ENCODE data around the gene MAP1LC3C.
"Not testable (repeated sequence)": the region's sequence is repeated elsewhere in the genome, so short reads cannot be mapped to it uniquely, and the experiment has no call there.

The MAP1LC3C gene

DNA sequence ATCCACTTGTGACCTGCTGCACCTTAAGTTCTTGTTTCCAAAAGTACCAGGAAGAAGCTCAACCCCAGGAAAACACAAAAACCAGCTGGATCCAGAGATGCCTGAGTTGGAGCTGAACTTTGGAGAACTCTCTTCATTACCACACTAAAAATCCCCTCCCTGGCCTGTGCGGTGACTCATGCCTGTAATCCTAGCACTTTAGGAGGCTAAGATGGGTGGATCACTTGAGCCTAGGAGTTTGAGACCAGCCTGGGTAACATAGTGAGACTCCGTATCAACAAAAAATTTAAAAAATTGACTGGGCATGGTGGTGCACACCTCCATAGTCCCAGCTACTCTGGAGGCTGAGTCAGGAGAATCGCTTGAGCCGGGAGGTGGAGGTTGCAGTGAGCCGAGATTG, 6.2 kb downstream of the MAP1LC3C start:
- DNase-seq (ENCODE audit: low read depth): no peak

DNA sequence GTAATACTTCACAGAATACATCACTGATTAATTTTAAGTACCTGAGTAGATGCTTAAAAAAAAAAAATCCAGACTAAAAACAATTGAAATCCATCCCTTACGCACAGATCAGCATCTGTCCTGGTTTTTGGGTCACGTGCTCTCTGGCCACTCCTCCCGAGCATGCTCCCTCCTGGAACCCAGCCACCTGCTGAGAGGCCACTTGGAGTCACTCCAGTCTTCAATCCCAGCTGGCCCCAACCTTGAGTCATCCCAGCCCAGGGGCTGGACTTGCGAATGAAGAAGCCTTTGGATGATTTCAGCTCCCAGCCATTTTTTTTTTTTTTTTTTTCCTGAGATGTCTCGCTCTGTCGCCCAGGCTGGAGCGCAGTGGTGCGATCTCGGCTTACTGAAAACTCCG, 8.9 kb downstream of the MAP1LC3C start:
- DNase-seq (ENCODE audit: low read depth): no peak

DNA sequence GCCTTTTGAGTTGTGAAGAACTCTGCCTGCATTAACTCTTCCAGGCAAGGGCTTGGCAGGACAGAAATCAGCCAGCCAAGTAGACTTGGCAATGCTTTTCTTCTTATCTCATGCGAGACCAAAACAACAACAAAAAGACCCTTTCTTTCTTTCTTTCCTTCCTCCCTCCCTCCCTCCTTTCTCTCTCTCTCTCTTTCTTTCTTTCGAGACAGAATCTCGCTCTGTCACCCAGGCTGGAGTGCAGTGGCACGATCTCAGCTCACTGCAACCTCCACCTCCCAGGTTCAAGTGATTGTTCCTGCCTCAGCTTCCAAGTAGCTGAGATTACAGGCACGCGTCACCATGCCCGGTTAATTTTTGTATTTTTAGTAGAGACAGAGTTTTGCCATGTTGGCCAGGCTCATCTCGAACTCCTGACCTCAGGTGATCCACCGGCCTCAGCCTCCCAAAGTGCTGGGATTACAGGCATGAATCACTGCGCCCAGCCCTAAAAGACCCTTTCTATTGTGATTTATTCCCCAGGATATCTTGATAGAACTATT, 10.4 kb downstream of the MAP1LC3C start:
- DNase-seq (ENCODE audit: low read depth): not testable (repeated sequence)

DNA sequence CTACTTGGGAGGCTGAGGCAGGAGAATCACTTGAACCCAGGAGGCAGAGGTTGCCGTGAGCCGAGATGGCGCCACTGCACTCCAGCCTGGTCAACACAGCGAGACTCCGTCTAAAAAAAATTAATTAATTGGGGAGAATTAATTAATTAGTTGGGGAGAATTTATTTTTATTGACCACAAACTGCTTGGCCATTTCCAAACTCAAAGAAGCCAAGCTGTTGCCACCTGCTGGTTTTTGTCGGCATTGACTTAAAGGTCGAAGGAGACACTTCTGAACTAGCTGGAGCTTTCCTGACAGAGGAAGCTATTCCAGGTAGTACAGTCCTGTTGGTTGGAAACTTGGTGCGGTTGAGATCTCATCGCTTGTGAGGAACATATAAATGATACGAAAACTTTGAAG, 13.1 kb downstream of the MAP1LC3C start:
- DNase-seq (ENCODE audit: low read depth): no peak

DNA sequence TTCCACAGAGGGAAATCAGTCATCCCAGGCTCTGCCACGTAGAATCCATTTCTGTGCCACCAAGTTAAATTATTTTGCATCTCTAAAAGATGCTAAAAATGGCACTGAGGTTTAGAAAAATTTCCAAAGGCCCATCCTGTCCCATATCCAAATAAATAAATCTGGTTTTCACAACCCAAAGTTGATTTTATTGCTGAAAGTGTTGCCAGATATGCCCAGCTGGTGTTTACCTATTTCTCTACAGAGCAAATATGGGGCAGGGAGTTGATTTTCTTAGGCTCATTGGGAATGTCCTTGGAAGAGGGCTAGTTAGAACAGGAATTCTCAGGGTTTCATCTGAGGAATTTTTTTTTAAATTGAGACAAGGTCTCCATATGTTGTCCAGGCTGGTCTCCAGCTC, 19.0 kb downstream of the MAP1LC3C start:
- no peak for DNase-seq (ENCODE audit: low read depth)

DNA sequence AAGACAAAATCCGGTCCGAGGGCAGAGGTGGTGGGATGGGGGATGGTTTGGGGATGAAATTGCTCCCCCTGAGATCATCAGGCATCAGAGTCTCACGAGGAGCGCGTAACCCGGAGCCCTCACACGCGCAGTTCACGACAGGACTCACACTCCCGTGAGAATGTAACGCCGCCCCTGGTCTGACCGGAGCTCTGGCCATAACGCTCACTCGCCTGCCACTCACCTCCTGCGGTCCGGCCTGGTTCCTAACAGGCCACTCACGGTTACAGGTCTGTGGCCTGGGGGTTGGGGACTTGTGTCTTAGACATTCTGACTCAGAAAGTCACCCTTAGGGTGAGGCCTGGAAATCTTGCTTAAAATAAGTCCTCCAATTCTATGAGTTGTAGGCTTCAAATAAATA, 19.8 kb downstream of the MAP1LC3C start:
- DNase-seq (ENCODE audit: low read depth): no peak

DNA sequence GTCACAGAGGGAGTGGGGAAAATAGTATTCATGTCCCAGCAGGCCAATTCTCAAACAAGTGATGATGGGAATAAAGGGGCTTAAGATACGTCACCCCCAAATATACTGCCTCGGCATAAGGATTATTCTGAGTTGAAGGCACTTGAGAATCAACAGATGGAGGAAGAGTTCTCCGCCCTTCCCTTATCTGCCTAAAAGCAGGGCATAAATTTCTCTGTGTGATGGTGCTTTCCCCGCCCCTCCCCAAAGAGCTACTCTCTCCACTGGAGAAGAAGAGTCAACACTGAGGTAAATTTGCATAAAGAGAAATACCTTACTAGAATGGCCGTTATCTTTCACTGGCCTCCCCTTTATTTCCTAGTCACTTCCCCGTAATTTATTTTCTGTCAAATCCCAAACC, 22.7 kb downstream of the MAP1LC3C start:
- DNase-seq (ENCODE audit: low read depth): no peak

DNA sequence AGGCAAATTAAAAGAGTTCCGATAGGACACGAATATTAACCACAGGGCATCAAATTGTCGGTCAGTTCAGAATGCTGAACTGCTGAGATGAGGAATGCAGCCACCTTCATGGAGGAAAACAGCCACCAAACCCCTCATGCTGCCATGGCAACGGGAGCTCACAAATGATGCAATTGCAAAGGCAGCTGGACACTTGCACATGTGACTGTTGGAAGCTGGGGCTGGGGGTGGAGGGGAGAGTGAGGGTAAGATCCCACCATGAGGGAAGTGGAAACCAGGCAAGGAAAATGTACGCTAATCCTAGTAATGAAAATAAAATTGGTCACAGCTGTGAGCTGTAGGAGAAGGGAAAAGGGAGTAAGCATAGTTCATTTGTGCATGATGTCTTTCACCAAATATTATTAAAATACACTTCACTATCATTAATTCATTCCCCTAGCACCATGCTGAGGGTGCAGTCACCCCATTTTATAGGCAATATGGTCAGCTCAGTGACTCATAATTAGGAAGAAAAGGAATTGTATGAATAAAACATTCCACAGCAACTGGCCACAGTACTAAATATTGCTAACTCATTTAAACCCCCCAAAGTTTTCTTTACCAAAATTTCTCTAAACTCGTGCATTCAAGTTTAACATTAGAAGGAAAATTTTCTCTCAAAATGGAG, 26.1 kb downstream of the MAP1LC3C start:
- DNase-seq (ENCODE audit: low read depth): no peak

DNA sequence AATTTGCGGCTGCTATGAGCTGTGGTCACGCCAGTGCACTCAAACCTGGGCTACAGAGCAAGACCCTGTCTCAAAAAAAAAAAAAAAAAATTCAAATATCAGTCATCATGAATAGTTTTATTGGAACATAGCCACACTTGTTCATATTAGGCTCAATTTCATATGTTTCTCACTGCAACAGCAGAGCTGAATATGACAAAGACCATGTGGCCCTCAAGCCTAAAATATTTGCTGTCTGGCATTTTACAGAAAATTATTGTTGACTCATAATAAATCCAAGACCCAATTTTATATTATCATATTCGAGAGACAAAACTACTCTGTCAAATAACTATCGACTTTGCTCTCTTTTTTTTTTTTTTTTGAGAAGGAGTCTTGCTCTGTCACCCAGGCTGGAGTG, 30.3 kb downstream of the MAP1LC3C start:
- no peak for DNase-seq (ENCODE audit: low read depth)

DNA sequence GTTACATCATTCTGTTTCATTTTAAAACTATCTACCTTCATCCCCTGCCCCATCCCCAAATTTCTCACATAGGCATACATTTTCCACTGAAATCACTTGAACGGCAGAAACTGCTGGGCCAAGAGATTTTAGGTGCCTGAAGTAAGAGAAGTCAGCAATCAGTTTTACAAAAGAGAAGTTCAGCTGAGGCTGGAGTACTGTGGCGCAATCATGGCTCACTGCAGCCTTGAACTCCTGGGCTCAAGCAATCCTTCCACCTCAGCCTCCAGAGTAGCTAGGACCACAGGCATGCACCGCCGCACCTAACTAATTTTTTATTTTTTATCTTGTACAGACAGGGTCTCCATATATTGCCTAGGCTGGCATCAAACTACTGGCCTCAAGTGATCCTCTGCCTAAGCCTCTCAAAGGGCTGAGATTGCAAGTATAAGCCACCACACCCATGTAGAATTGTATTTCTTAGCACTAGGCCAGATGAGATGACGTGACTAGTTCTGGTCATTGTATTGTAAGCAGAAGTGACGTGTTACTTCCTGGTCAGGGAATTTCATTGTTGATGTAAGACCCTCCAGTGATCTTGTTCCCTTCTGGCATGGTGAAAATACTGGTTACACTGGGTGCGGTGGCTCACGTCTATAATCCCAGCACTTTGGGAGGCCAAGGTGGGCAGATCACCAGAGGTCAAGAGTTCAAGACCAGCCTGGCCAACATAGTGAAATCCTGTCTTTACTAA, 34.2 kb downstream of the MAP1LC3C start:
- no peak for DNase-seq (ENCODE audit: low read depth)

DNA sequence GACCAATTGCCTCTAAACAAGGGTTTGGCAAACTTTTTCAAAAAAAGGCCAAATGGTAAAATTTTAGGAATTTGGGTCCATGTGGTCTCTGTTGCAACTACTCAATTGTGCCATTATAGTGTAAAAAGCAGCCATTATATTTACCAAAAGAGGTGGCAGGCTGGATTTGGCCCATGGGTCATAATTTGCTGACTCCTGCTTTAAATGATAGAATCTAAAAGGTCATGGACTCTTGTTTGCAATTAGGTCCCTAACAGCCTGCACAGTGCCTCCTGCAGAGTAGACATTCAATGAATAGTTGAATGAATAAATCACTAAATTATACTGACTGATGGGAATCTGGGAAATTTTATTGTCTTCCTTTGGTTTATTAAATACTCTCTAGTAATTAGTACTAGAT, 35.2 kb downstream of the MAP1LC3C start:
- DNase-seq (ENCODE audit: low read depth): no peak

DNA sequence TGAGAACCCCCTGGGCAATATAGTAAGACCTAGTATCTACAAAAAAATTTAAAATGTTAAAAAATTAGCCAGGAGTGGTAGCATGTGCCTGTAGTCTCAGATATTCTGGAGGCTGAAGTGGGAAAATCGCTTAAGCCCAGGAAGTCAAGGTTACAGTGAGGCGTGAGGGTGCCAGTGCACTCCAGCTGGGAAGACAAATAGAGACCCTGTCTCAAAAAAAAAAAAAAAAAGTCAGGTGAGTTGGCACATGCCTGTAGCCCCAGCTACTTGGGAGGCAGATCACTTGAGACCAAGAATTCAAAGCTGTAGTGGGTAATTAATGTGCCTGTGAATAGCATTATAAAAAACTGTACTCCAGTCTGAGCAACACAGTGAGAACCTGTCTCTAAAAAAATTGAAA, 36.7 kb downstream of the MAP1LC3C start:
- no peak for DNase-seq (ENCODE audit: low read depth)

DNA sequence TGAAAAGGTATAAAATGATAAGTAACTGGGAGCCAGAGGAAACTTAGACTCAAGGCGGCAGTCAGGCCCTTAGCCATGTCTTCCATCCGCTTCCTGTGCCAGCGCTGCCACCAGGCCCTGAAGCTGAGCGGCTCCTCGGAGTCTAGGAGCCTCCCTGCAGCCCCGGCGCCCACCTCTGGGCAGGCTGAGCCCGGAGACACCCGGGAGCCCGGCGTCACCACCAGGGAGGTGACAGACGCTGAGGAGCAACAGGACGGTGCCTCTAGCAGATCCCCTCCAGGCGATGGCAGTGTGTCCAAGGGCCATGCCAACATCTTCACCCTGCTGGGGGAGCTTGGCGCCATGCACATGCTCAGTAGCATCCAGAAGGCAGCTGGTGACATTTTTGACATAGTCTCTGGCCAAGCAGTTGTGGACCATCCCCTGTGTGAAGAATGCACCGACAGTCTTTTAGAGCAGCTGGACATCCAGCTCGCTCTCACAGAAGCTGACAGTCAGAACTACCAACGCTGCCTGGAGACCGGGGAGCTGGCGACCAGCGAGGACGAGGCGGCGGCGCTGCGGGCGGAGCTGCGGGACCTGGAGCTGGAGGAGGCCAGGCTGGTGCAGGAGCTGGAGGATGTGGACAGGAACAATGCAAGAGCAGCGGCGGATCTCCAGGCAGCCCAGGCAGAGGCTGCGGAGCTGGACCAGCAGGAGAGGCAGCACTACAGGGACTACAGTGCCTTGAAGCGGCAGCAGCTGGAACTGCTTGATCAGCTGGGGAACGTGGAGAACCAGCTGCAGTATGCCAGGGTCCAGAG, 41.0 kb downstream of the MAP1LC3C start, which contains the start of gene BECN2:
Gene BECN2 (plus strand): TSS at position 76 of the 803 bp plus-strand sequence. CDS start 0 bp downstream, at position 76.
- DNase-seq (ENCODE audit: low read depth): no peak

DNA sequence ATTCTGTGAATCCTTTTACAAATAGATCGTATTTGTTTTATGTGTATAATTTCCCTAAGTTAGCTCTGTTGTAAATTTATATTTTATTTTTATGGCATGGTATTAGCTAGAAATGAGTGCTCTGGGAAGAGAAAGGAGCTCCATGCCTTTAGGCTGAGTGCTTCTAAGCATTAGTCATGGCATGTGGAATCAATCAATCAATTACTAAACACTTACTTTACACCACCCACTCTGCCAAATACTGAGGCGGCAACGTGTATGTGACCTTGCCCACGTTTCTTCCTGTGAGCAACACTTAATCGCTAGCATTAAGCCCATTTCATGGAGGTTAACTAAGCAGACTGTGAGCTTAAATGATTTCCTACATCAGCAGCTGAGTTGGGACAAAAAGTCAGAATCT, 48.5 kb downstream of the MAP1LC3C start:
- DNase-seq (ENCODE audit: low read depth): no peak

DNA sequence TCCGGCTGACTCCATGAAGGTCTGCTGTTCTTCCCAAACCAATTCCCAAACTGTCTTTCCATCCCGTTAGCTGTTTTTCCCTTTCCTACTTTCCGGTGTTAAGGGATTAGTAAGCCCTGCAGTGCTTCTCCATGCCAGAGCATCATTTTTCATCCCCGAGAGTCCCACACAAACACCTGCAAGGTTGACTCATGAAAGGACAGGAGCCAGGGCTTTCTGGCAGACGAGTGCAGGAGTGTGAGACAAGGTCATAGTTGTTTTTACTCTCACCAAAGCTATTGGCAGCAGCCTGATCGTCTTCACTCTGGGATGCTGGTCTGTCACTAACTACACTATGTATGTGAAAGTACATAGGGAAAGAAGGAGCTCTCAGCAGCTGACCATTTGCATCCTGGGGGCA, 51.5 kb downstream of the MAP1LC3C start:
- DNase-seq (ENCODE audit: low read depth): no peak
